HL-60/S4 treated with phorbol 12-myristate 13-acetate at 8.2 ng/mL for 4 days and 3 days (cell line): ENCODE measurements around the gene GAS7.

Source experiments
- in situ Hi-C: fragments of 300-500 bp; cut with MboI; formaldehyde crosslinking; loops from 2 replicates; pipeline ENCODE4 v1.15.0; 2022; ENCODE audit warnings: low sequenced_read_pairs

GAS7 gene

DNA sequence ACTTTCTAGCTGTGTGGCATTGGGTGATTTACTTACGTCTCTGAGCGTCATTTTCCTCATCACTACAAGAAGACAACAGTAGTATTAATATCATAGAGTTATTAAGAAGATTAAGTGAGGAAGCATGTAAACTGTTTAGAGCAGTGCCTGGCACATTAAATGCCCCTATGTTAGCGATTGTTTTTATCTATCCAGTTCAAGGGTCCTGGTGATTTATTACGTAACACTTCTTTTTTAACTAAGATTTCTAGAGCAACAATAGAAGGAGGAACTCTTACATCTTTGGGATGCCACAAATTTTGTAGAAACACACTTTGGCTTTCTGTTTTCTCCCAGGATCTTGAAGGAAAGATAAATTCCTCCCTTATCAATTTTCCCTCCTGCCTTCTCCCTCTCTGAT lies 3.3 kb upstream of the GAS7 start:
- in situ Hi-C loops: no loop called here

DNA sequence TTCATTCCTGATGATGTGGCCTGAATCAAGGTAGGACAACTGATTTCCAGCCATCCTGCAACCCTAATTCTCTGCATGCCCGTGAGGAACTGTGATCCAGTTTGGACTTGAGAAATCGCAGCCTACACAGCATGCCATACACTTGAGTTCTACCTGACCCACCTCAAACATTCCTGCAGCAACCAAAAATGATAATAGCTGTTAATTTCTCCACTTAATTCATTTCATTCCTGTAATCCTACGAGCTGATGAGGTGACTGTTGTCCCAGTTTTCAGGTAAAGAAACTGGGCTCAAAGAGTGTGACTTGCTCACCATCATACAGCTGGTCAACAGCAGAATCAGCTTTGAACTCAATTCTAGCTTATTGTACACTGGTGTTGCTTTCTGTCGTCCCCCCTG lies 2.2 kb upstream of the GAS7 start:
- in situ Hi-C loops: no loop called here

DNA sequence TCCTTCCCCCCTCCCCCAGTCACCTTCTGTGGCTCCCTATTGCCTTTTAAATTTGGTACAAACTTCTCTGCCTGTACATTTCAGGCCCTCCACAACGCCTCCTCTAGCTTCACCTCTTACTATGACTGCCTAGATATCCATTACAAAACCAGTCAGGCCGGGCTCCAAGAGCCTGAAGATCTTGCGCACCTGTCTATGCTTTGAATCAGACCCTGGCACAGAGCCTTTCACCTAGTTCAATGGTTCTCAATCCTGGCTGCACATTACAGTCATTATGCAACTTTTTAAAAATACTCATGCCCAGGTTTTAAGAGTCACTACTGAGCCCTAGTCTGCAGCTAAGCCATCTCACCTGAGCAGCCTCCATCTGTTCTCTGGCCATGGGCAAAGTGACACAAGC lies 1.6 kb upstream of the GAS7 start:
- in situ Hi-C loops: no loop called here

DNA sequence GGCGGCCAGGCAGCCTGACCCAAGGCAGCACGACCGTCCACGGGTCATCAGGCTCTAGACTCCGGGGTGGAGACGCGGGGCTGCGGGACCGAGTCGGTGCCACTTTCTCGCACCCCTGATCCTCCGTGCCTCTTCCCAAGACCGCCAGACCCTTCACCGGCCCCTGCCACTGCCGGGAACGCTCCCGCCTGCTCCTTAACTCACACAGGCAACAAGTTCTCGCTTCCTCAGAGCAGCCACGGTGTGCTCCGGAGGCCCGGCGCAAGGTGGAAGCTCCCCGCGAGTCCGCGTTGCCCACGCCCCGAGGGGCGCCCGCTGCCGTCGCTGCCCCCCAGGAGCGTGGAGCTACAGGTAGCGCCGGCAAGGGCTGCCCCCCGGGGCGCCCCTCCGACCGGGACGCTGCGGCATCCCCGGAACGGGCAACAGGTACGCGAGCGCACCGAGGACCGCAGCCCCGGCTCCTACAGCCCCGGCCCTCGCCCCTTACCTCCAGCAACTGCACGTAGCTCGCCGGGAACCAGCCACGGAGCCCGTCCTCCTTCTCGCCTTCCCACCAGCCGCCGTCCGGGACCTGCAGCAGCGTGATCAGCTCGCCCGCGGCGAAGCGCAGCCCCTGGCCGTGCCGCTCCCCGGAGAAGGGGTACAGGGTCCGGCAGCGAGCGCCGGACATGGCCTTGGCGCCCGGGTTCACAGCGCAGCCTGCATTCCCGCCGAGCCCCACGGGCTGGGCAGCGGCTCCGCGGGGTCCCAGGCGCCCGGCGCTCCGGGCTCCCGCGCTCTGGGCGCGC lies 491 bp downstream of the GAS7 start:
- in situ Hi-C loops: no loop called here

DNA sequence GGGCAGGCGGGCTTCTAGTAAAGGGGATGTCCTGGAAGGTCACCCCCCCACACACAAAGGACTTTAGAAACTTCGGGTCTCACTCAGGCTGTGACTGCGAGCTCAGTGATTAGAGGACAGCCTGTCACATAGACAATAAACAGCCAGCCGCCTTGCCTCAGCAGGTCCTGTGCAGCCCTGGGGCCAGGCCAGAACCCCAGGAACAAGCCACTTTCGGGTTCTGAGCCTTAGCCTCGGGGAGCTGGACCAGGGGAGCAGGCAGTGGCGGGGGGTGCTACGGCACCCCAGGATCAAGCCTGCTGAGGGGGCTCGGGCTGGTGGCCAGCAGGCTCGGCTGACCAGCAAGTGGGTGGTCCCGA lies 1.1 kb downstream of the GAS7 start:
- in situ Hi-C loops: no loop called here

DNA sequence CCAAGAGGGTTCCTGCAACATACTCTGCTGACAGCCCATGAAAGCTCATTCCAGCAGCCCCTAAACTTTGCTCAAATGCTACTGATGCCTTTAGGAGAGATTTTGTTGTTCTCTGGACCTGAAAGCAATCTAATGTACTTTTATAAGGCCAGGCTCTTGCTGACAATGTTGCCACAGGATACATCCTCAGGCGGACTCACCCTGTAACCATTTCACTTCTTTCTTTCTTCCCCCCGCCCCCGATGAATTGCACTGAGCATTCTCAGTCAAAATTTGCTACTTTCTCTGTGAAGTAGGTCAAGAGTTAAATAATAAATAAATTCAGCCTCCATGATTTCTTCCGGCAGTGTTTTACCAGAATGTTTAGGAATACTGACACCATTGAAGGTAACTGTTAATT lies 1.5 kb downstream of the GAS7 start:
- in situ Hi-C loops: no loop called here

DNA sequence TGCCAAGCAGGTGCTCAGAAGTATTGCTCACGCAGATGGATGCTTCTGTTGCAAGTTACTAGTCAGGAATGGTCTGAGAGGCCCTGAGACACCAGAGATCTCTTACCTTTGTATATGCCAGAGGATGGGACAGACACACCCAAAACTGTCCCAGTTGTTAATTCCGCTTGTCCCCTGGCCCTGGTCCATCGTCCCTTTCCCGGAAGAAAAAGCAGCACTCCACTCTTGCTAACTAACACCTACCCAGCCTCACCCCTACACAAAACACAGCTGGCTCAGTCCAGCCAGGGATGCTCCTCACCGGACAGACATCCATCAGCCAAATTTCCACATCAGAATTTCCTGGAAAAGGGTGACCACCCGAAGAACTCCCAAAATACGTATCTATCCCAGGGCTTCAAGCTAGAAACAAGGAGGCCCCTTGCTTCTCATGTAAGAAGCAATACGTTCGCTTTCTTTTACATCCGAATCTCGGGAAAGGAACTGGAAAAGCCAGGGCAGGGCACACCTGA lies 2.0 kb downstream of the GAS7 start:
- in situ Hi-C loops: no loop called here

DNA sequence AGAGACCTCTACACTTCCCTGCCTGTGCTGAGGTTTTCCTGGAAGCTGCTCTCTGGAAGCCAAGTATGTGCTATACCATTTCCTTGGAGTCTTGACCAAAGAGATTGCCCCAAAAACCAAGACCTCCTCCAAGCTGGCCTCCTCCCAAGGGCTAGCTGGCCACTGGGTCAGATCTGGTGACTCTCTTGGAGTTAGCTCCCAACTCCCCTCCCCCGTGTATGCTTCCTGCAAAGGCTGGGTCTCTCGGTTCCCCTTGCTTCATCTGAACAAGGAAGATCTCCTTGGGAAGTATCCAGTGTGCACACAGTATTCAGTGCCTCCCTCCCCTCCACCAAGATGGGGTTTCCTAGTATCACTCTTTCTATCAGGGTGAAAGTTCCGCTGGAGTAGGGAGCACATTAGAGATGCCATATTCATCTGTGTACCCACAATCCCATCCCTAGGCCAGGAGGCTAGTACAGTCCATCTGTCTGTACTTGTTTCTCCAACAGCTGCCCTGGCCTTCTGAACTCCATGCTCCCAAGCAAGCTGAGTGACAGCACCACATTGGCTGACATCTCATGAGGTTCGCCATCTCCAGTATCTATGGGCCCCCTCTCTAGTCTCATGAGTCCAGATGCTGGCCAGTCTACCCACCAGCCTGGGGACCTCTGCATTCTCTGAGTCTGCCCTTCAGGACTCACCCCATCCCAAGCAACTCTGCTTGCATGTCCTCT lies 3.2 kb downstream of the GAS7 start:
- in situ Hi-C loops: no loop called here

DNA sequence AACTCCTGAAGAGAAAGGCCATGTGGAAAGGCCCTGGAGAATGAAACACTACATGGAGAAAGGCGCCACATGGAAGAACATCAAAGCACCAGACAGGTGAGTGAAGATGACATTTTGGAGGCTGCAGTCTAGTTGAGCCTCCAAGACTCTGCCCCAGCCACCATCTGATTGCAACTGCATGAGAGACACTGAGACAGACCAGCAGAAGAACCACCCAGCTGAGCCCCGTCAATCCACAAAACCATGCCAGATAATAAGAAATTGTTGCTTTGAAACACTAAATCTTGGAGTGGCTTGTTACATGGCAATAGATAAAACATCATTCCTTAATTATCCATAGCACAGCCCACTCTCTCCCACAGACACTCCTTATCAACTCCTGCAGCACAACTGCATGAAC lies 4.8 kb downstream of the GAS7 start:
- in situ Hi-C loops: no loop called here

DNA sequence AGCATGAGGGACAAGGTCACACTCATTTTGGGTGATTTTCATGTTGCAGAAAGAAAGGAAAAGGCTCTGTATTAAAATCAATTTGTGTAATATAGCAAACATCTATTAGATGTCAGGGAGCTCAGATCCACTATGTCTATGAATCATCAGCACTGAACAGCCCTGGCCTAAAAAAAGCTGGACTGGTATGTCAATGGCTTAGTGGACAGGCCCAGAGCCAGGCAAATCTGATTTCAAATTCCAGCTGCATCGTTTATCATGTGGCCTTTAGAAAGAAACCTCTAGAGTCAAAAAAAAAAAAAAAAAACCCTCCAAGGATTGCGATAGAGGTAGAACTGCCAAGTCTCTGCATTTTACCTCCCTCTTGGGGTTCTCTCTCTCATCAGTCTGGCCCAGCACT lies 5.4 kb downstream of the GAS7 start:
- in situ Hi-C loops: no loop called here

DNA sequence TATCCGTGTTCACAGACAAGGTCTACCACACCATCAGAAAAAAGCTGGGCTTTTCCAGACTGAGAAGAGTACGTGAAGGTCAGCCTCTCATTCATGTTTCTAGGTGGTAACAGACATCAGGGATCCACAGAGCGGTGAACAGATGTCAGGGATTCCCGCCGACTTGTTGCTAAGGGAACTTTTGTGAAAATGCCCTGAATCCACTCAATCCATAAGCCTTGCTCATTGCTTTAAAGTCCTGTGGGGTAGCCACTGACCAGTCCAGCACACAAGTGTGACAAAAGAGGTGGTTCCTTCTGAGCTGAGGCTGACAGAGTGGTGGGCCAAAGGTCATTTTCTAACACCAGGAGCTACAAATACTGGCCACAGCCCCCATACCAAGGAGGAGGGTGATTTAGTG lies 5.9 kb downstream of the GAS7 start:
- in situ Hi-C loops: no loop called here

DNA sequence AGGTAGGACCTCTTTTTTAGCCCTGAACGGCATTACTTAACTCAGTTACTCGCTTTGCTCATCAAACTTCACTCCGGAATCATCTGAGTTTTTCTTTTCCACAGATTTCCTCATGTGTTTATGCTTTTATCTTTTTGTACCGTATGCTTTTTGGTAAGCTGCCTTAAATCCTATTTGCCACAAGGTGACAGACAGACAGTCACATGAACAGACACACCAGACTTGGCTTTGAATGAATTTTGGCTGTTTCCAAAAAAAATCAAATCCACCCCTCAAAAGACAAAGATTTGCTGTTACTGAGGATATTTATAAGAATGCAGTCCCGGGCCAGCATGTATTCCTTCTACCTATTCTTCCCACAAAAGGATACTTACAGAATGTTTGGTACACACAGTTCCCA lies 10.9 kb downstream of the GAS7 start:
- in situ Hi-C loops: no loop called here

DNA sequence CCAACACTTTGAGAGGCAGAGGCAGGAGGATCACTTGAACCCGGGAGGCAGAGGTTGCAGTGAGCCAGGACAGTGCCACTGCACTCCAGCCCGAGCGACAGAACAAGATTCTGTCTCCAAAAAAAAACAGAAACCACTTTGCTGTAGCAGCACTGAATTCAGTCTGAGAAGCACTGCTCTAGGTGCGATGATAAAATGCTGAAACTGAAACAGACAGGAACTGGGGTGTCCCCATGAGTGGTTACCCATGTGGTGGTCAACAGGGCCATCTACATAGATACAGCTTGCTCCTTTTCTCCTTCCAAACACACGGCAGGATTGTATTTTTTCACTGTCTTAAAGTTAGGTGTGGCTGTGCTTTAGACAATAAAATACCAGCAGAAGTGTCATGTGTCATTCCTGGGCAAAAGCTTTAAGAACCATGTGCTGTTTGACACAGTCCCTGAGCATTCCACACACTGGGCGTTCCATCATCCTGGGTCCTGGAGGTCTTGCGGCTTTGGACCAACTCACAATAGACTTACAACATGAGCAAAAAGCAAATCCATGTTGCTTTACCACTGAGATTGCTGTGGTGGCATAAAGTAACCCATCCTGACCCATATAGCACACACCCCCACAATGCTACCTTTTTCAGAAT lies 11.5 kb downstream of the GAS7 start:
- in situ Hi-C loops: no loop called here

DNA sequence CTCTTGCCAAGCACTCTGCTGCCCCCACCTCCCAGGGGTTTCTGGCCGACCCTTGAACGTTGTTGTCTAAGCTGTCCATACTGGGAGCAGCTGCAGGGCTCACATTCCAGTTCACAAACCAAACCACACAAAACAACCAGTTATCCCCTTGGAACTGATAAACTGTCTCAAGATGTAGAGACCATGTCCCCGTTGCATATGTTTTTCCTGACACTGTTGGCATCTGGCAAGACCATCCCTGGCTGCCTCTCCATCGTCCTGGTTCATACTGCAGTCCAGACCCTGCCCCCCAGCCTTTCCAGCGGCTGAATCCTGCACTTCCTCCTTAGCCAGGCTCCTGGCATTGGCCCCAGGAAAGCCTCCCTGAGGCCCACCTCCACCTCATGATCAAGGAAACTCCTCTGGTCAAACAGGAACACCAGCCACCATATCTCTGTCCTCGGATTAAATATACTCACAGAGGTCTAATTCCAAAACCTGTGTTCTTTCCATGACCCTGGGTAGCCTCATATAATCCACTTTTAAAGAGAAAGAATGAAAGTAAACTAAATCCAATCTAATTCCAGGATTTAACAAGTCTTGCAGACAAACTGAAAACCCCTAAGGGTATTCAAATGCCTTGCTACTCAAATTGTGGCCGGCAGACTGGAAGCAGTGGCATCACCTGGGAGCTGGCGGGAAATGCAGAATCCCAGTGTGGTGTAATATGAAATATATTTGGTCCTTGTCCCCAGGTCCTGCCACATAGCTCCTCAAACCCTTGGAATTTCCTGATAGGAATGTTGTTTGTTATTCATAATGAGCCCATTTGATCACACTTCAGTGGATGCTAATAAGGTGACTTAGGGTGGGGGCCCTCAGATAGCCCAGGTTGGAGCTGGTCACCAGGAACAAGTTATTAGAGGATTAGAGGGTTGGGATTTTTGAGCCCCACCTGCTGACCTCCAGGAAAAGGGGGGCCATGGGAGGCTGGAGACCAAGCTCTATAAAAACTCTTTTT lies 14.2 kb downstream of the GAS7 start:
- in situ Hi-C loops: no loop called here

DNA sequence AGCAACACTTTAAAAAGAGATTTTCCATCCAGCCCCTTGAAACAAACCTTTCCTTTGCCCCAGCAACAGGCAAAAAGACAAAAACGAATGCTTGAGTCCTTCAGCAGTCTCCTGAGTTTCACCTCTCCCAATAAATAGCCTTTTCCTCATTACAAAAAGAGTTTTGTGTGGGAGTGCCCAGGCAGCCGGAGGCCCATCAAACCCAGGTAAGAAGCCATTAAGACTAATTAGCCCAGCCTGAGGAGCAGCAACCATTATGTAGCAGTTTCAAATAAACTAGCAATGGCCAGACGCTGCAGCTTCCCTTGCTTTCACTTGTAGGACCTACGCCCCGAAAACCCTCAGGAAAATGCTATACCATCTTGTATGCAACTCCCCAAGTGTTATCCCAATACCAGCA lies 15.6 kb downstream of the GAS7 start:
- in situ Hi-C loops: no loop called here

DNA sequence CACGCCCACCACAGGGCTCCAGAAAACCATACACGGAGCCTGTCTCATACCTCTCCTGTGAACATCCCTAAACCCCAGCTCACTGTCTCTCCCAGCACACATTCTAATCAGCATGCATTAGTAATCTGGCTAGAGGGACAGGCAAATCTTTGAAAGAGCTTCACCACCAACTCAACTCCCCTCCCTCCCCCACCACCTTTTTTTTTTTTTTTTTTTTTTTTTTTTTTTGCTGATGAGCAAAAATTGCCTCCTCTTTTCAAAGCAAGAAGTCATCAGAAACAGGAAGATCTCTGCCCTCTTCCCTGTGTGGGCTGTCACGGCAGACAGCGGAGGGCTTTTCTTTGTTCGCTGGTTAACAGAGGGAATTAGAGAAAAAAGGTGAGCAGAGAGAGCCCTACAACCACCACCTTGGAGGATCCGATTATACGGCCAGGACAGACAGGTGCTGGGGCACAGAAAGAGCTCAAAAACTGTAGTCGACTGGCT lies 19.9 kb downstream of the GAS7 start:
- in situ Hi-C loops: no loop called here

DNA sequence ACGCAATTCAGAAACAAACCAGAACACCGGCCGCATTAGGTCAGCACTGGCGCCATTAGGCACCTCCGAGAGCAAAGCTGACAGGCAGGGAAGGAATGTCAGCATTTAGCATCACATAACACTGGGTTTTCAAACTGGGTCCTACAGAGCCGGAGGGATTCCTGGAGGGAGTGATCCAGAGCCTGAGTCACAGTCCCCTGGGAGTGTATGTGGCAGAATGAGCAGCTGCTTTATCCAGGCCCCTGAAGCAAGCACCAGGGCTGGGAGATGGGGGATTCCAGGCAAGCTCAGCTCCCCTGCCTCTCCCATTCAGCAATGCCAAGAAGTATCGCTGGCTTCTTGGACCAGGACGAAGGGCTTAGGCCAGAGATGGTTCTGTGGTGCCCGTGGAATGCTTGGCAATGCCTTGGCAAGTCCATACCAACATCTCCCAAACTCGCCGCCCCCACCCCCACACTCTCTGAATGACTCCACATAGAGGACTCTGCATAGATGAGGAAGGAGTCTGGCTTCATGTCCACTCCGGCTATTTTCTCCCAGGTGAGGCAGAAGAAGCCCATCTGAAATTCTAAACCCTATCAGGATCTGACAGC lies 20.4 kb downstream of the GAS7 start:
- in situ Hi-C loops: no loop called here

DNA sequence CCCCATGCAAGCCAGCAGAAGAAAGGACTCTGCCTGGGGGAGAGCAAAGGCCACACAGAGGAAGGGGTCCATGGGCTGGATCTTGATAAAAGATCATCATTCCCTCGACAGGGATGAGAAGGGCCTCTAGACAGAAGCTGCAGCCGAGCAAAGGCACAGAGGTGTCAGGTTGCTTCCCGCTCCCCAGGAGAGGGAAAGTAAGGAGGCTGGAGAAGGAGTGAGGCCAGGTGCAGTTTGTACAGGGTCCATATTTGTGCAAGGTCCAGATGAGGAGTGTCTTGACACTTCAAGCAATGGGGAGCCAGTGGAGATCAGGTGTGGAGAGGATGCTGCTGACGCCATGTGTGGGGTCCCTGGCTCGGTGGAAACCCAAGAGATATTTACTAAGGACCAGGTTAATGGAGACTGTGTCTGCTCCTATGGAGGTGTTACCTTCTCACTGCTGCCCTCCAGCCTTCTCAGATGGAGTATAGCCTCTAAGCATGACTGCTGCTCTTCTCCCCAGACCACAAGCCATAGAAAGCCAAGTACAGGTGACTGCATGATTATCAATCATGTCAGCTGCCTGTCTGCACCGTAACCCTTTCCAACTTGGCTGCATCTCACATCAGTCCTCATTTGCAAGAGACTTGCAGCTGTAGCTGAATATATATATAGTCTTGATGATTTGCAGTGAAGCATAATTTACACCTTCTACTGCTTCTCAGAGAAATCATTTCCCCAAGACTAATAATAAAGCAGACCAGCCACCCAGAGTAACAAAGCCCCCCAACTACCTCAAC lies 21.1 kb downstream of the GAS7 start:
- in situ Hi-C loops: no loop called here

DNA sequence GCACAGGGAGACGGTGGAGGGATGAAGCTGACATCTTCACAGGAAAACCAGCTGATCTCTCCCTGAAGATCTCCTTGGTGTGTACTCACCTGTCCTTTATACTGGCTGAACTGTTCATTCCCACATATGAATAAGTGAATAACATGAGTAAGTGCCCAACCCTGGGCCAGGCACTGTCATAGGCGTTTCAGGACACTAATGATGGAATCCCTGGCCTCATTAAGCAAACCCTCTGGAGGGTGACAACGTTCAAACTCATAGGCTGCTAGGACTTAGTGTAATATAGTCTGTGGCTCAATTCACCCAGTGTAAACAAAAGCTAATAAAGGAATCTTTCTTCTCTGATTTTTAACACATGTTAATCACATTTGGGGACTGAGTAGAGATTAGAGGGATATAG lies 24.5 kb downstream of the GAS7 start:
- in situ Hi-C loops: no loop called here

DNA sequence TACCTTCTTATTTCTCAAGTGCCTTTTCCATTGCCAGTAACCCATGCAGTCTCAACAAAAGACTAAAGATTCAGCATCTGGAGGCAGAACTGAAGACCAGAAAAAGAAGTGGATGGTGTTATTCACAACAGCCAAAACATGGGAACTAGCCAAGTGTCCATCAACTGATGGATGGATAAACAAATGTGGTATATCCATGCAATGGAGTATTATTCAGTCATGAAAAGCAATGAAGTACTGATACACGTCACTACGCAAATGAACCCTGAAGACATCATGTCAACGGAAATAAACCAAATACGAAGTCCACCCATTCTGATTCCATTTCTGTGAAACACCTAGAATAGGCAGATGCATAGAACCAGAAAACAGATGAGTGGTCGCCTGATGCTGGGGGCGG lies 25.6 kb downstream of the GAS7 start:
- in situ Hi-C loops: no loop called here
